ENCODE results near the gene SLC19A3.

DNA sequence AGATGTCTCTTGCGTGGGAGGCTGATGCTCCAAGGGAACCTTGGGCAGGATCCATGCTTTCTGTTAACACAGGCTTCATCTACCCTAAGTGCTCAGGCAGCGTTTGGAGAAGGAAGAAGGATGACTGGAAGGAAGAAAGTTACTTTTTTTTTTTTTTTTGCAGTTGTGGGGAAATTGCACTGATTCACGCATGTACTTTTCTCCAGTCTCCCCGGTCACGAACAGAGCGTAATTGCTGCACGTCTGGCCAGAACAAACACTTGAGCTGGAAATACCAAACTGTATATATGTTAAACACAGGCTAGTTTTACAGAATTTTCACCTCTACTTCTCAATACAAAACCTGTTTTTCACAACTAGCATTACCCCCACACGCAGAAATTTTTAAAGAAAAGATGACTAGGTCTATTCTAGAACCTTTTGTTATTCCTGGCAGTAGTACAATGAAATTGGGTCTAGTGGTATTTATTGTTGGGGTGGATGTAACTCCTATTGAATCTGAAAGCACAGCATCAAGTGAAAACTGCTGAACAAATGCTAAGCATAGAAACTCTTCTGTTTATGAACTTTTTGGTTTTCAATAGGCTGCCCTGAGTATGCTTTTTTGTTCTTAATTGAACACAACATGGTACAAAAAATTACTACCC lies 60.5 kb downstream of the SLC19A3 start:
- TF ChIP-seq, protein P1, sequence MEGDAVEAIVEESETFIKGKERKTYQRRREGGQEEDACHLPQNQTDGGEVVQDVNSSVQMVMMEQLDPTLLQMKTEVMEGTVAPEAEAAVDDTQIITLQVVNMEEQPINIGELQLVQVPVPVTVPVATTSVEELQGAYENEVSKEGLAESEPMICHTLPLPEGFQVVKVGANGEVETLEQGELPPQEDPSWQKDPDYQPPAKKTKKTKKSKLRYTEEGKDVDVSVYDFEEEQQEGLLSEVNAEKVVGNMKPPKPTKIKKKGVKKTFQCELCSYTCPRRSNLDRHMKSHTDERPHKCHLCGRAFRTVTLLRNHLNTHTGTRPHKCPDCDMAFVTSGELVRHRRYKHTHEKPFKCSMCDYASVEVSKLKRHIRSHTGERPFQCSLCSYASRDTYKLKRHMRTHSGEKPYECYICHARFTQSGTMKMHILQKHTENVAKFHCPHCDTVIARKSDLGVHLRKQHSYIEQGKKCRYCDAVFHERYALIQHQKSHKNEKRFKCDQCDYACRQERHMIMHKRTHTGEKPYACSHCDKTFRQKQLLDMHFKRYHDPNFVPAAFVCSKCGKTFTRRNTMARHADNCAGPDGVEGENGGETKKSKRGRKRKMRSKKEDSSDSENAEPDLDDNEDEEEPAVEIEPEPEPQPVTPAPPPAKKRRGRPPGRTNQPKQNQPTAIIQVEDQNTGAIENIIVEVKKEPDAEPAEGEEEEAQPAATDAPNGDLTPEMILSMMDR (IDR thresholded peaks at IDR 0.05; ENCODE audit: low read depth, low read length, poor library complexity, severe bottlenecking) = no peak
- no peak for TF ChIP-seq EZH2phosphoT487 (IDR thresholded peaks at IDR 0.05; ENCODE audit: borderline replicate concordance, low read length)

All from DOHH2 (cell line).